ENCODE measurements around the gene HYAL3. TPM values are rescaled to one million over a fixed set of nuclear protein-coding genes. Genes with fewer than 3 reads are reported as not detected.

HYAL3 gene
- total and polyA plus RNA-seq, 2 donors (not counting 1 experiment from before 2014, with no cell fraction given) = 3.7 to 4.2 TPM

- DNase-seq = no peak
- intact Hi-C loops (cut with micrococcal nuclease) = no loop called here
- WGBS (ENCODE audit: insufficient coverage) = 89% methylated on average over 4 of the region's 6 CpGs
- peaks cover 12 to 17% of the 10 kb centered on the region in 2 donors for H3K4me1 ChIP-seq (ENCODE audit: control insufficient read depth in 2 of 2, insufficient read depth in 2 of 2, low read length in 2 of 2)
- Mint-ChIP-seq H3K27ac (no peak overlapping the region), H3K4me3 (no peak overlapping the region), H3K9me3 (ENCODE audit: insufficient read depth) (no peaks in the 10 kb centered on the region), H3K4me1 (peaks cover 10% of the 10 kb centered on the region), H3K27me3 (peaks cover 16% of the 10 kb centered on the region)
- H3K9ac ChIP-seq (ENCODE audit: low read length) = no peak overlapping the region
- no peaks in the 10 kb centered on the region for H3K36me3 ChIP-seq (replicated peaks in 1 of 2; ENCODE audit: control extremely low read depth in 1 of 2, control insufficient read depth in 1 of 2, extremely low read depth in 1 of 2, insufficient read depth in 2 of 2, low read length in 1 of 2)
- H4K20me1 ChIP-seq (ENCODE audit: control insufficient read depth, insufficient read depth, low read length, poor library complexity, severe bottlenecking) = peaks cover 11% of the 10 kb centered on the region
- H3K4me3 ChIP-seq (ENCODE audit: control extremely low read depth in 1 of 5, extremely low read depth in 1 of 5, insufficient read depth in 1 of 5, low read depth in 2 of 5, low read length in 4 of 5) = no peak overlapping the region
- ChIA-PET POLR2A (interaction anchor here (0.7 kb wide), 2 partner anchors 17 to 29 kb away, joined by 6 to 10 read pairs; no protein-coding TSS in a partner anchor), CTCF (interaction anchor here (0.7 to 1.9 kb wide), 6 partner anchors 8 to 38 kb away, joined by 3 to 4 read pairs (median 4); no protein-coding TSS in a partner anchor)
- no peak for ATAC-seq (ENCODE audit: low read depth)
- H3K4me2 ChIP-seq (replicated peaks; ENCODE audit: low read depth, low read length, poor library complexity, severe bottlenecking) = no peak overlapping the region
- no peaks in the 10 kb centered on the region for H3K79me2 ChIP-seq (ENCODE audit: control insufficient read depth, insufficient read depth, low read length)
- H3K27me3 ChIP-seq (replicated peaks in 1 of 4; ENCODE audit: control extremely low read depth in 1 of 4, control insufficient read depth in 3 of 4, insufficient read depth in 4 of 4, low read length in 3 of 4) = peaks cover 0 to 32% (median 6%) of the 10 kb centered on the region in 4 experiments
- H3K27ac ChIP-seq (ENCODE audit: low read length in 2 of 2) = no peak overlapping the region
- H3K9me3 ChIP-seq (ENCODE audit: control extremely low read depth in 1 of 3, control insufficient read depth in 2 of 3, insufficient read depth in 1 of 3, low read length in 2 of 3) = no peaks in the 10 kb centered on the region
- H2AFZ ChIP-seq (ENCODE audit: insufficient read depth, low read depth, low read length, poor library complexity, severe bottlenecking) = no peak overlapping the region
- no peak for TF ChIP-seq CTCF (IDR thresholded peaks at IDR 0.05)
- no peak for TF ChIP-seq EZH2 (IDR thresholded peaks at IDR 0.05; ENCODE audit: borderline replicate concordance, insufficient read depth, low read depth, low read length, poor library complexity, severe bottlenecking)
Observed at GRCh38 chr3:50263478-50264382, 35.5 kb downstream of the HYAL3 start.

DNA sequence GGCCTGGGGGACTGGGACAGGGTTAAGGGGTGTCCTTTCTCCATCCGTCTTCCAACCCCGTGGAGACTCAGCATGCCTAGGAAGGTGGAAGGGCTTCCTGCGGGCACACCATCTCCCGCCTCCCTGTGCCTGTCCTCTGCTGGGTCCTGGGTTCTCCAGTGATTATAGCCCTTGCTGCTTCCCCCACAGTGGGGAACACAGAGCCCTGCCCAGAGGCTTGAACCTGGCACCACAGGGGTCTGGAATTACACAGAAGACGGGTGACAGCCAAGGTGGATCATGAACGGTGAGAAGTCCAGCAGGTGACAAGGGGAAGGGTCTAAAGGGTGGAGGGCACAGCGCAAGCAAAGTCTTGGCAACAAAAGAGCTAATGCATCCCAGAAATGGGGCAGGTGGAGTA, 36.4 kb downstream of the HYAL3 start:
- H3K4me1 ChIP-seq (ENCODE audit: control insufficient read depth in 2 of 2, insufficient read depth in 2 of 2, low read length in 2 of 2) = peaks cover 12 to 17% of the 10 kb centered on the region in 2 donors
- no peak overlapping the region for H3K4me3 Mint-ChIP-seq
- ChIA-PET CTCF (interaction anchor here (1.2 to 1.9 kb wide), 4 partner anchors 9 to 37 kb away, joined by 3 to 4 read pairs (median 4); no protein-coding TSS in a partner anchor), POLR2A (interaction anchor here (0.7 kb wide), 1 partner anchor 28 kb away, joined by 6 read pairs; no protein-coding TSS in a partner anchor)
- H3K9me3 Mint-ChIP-seq (ENCODE audit: insufficient read depth) = no peaks in the 10 kb centered on the region
- H3K27me3 ChIP-seq (replicated peaks in 1 of 4; ENCODE audit: control extremely low read depth in 1 of 4, control insufficient read depth in 3 of 4, insufficient read depth in 4 of 4, low read length in 3 of 4) = peaks cover 0 to 26% (median 4%) of the 10 kb centered on the region in 4 experiments
- peaks cover 0 to 7% of the 10 kb centered on the region in 2 experiments for H3K36me3 ChIP-seq (replicated peaks in 1 of 2; ENCODE audit: control extremely low read depth in 1 of 2, control insufficient read depth in 1 of 2, extremely low read depth in 1 of 2, insufficient read depth in 2 of 2, low read length in 1 of 2)
- no peaks in the 10 kb centered on the region for H3K9me3 ChIP-seq (ENCODE audit: control extremely low read depth in 1 of 3, control insufficient read depth in 2 of 3, insufficient read depth in 1 of 3, low read length in 2 of 3)
- H3K4me3 ChIP-seq (ENCODE audit: control extremely low read depth in 1 of 5, extremely low read depth in 1 of 5, insufficient read depth in 1 of 5, low read depth in 2 of 5, low read length in 4 of 5) = no peak overlapping the region
- no peaks in the 10 kb centered on the region for H3K79me2 ChIP-seq (ENCODE audit: control insufficient read depth, insufficient read depth, low read length)
- peaks cover 20% of the 10 kb centered on the region for H4K20me1 ChIP-seq (ENCODE audit: control insufficient read depth, insufficient read depth, low read length, poor library complexity, severe bottlenecking)
- H3K4me1 Mint-ChIP-seq = peaks cover 10% of the 10 kb centered on the region
- DNase-seq = no peak
- H3K27me3 Mint-ChIP-seq = peaks cover 6% of the 10 kb centered on the region
- H3K4me2 ChIP-seq (replicated peaks; ENCODE audit: low read depth, low read length, poor library complexity, severe bottlenecking) = no peak overlapping the region
- no peak for ATAC-seq (ENCODE audit: low read depth)
- no peak overlapping the region for H3K27ac Mint-ChIP-seq
- intact Hi-C loops (cut with micrococcal nuclease) = no loop called here
- H3K9ac ChIP-seq (ENCODE audit: low read length) = no peak overlapping the region
- TF ChIP-seq CTCF (IDR thresholded peaks at IDR 0.05) (no peak), EZH2 (IDR thresholded peaks at IDR 0.05; ENCODE audit: borderline replicate concordance, insufficient read depth, low read depth, low read length, poor library complexity, severe bottlenecking) (no peak)
- no peak overlapping the region for H3K27ac ChIP-seq (ENCODE audit: low read length in 2 of 2)
- H2AFZ ChIP-seq (ENCODE audit: insufficient read depth, low read depth, low read length, poor library complexity, severe bottlenecking) = no peak overlapping the region
- WGBS (ENCODE audit: insufficient coverage) = 96% methylated on average over 6 of the region's 7 CpGs

Measured in B cell (primary cell).